ENCODE measurements around the gene SFMBT2.

The SFMBT2 gene

GRCh38 chr10:7389844-7390243 is 21.0 kb downstream of the SFMBT2 start:
- TF ChIP-seq, protein P1, sequence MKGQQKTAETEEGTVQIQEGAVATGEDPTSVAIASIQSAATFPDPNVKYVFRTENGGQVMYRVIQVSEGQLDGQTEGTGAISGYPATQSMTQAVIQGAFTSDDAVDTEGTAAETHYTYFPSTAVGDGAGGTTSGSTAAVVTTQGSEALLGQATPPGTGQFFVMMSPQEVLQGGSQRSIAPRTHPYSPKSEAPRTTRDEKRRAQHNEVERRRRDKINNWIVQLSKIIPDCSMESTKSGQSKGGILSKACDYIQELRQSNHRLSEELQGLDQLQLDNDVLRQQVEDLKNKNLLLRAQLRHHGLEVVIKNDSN (IDR thresholded peaks at IDR 0.05), result no peak
- TF ChIP-seq TAF1 (IDR thresholded peaks at IDR 0.05; ENCODE audit: low read depth) (no peak), REST (IDR thresholded peaks at IDR 0.05; ENCODE audit: low read depth) (no peak), CEBPB (IDR thresholded peaks at IDR 0.05) (no peak), TCF12 (IDR thresholded peaks at IDR 0.05; ENCODE audit: low read depth) (no peak), TEAD4 (IDR thresholded peaks at IDR 0.05) (no peak), EGR1 (IDR thresholded peaks at IDR 0.05) (no peak), FOXM1 (IDR thresholded peaks at IDR 0.05; ENCODE audit: borderline replicate concordance, low read depth) (no peak), RAD21 (IDR thresholded peaks at IDR 0.05; ENCODE audit: low read depth) (no peak), YY1 (IDR thresholded peaks at IDR 0.05; ENCODE audit: low read depth) (no peak), NFIC (IDR thresholded peaks at IDR 0.05) (no peak), ZBTB7A (IDR thresholded peaks at IDR 0.05; ENCODE audit: low read depth) (no peak), EP300 (IDR thresholded peaks at IDR 0.05; ENCODE audit: borderline replicate concordance) (no peak), CREB1 (IDR thresholded peaks at IDR 0.05; ENCODE audit: low read depth) (no peak)
- TF ChIP-seq, protein P2, sequence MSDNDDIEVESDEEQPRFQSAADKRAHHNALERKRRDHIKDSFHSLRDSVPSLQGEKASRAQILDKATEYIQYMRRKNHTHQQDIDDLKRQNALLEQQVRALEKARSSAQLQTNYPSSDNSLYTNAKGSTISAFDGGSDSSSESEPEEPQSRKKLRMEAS (IDR thresholded peaks at IDR 0.05), result no peak

- TF ChIP-seq EGR1 (IDR thresholded peaks at IDR 0.05) (no peak), CEBPB (IDR thresholded peaks at IDR 0.05) (no peak), REST (IDR thresholded peaks at IDR 0.05; ENCODE audit: low read depth) (no peak), ZBTB7A (IDR thresholded peaks at IDR 0.05; ENCODE audit: low read depth) (no peak), YY1 (IDR thresholded peaks at IDR 0.05; ENCODE audit: low read depth) (no peak), TAF1 (IDR thresholded peaks at IDR 0.05; ENCODE audit: low read depth) (no peak), EP300 (IDR thresholded peaks at IDR 0.05; ENCODE audit: borderline replicate concordance) (no peak), FOXM1 (IDR thresholded peaks at IDR 0.05; ENCODE audit: borderline replicate concordance, low read depth) (no peak)
- TF ChIP-seq, protein P2 (IDR thresholded peaks at IDR 0.05), result no peak
- TF ChIP-seq, protein P1 (IDR thresholded peaks at IDR 0.05), result no peak
Observed at GRCh38 chr10:7389346-7389745, 21.5 kb downstream of the SFMBT2 start.

DNA sequence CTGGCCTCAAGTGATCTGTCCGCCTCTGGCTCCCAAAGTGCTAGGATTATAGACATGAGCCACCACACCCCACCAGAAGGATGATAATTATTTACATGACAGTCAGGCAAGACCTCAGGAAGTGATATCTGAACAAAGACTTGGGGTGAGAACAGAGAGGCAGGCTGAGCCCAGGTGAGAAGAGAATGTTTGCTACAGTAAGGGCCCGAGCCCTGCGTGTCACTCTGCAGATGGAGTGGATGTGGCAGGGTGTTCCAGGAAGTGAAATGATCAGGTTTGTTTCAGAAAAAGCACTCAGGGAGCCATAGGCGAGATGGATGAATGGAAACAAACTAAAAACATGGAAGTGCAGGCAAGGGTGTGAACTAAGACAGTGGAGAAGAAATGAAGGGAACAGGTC is 22.2 kb downstream of the SFMBT2 start:
- TF ChIP-seq, protein P2 (IDR thresholded peaks at IDR 0.05), result no peak
- TF ChIP-seq ZBTB7A (IDR thresholded peaks at IDR 0.05; ENCODE audit: low read depth) (no peak), REST (IDR thresholded peaks at IDR 0.05; ENCODE audit: low read depth) (no peak), CREB1 (IDR thresholded peaks at IDR 0.05; ENCODE audit: low read depth) (no peak), TAF1 (IDR thresholded peaks at IDR 0.05; ENCODE audit: low read depth) (no peak), CEBPB (IDR thresholded peaks at IDR 0.05) (no peak), EP300 (IDR thresholded peaks at IDR 0.05; ENCODE audit: borderline replicate concordance) (no peak), NFIC (IDR thresholded peaks at IDR 0.05) (no peak), RAD21 (IDR thresholded peaks at IDR 0.05; ENCODE audit: low read depth) (no peak)

- TF ChIP-seq, protein P2 (IDR thresholded peaks at IDR 0.05), result no peak
- TF ChIP-seq RAD21 (IDR thresholded peaks at IDR 0.05; ENCODE audit: low read depth), result no peak
- TF ChIP-seq FOXM1 (IDR thresholded peaks at IDR 0.05; ENCODE audit: borderline replicate concordance, low read depth), result no peak
- TF ChIP-seq EP300 (IDR thresholded peaks at IDR 0.05; ENCODE audit: borderline replicate concordance), result no peak
- TF ChIP-seq REST (IDR thresholded peaks at IDR 0.05; ENCODE audit: low read depth), result no peak
- TF ChIP-seq EGR1 (IDR thresholded peaks at IDR 0.05), result no peak
- no peak for TF ChIP-seq TAF1 (IDR thresholded peaks at IDR 0.05; ENCODE audit: low read depth)
Observed at GRCh38 chr10:7385114-7385513, 25.7 kb downstream of the SFMBT2 start.

Data from Ishikawa (cell line).